Fibroblast of lung (primary cell): ENCODE results near the gene PLEKHG1.

Experiments used
- EZH2 ChIP-seq: IDR thresholded peaks from 2 replicates; pipeline ENCODE4 v1.5.1; 2012; ENCODE audit warnings: low read length, control low read depth, mild to moderate bottlenecking; ENCODE audit errors: missing control alignments
- TF ChIP-seq, protein P1 (sequence below), 2 donors: IDR thresholded peaks in 1 of 2; conservative IDR thresholded peaks in 1 of 2; 1 replicate in 1 of 2; 2 replicates in 1 of 2; pipeline ENCODE4 v1.5.1; 2011 to 2012; ENCODE audit warnings: low read length in 2 of 2, control low read depth in 1 of 2, inconsistent platforms in 1 of 2, low read depth in 1 of 2, mild to moderate bottlenecking in 1 of 2

DNA sequence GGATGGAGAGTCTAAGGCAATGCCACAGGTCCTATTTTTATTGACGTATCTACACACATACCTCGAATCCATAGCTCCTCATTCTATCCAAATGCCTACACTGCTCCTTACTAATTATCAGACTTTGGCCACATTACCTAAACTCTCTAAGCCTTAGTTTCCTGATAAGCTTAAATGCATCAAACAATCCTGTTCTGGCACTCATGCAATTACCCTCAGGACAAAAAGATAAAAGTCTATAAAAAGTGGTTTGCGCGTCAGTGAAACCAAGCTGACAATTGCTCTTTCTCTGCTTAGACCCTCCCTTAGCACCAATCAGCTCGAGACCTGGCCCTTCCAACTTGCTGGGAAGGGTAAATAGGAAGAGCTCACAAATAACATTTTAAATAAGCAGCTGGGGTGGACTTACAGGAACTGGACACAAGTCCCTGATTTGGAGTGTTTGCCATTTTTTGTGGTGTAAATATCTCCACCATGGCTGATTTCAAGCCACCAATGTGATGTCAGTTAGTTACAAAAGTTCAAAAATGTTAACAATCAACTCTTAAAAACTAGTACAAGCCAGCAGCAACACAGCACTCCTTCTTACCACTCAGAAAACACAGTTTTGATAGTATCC is 7.2 kb upstream of the PLEKHG1 start:
- TF ChIP-seq, protein P1, sequence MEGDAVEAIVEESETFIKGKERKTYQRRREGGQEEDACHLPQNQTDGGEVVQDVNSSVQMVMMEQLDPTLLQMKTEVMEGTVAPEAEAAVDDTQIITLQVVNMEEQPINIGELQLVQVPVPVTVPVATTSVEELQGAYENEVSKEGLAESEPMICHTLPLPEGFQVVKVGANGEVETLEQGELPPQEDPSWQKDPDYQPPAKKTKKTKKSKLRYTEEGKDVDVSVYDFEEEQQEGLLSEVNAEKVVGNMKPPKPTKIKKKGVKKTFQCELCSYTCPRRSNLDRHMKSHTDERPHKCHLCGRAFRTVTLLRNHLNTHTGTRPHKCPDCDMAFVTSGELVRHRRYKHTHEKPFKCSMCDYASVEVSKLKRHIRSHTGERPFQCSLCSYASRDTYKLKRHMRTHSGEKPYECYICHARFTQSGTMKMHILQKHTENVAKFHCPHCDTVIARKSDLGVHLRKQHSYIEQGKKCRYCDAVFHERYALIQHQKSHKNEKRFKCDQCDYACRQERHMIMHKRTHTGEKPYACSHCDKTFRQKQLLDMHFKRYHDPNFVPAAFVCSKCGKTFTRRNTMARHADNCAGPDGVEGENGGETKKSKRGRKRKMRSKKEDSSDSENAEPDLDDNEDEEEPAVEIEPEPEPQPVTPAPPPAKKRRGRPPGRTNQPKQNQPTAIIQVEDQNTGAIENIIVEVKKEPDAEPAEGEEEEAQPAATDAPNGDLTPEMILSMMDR (conservative IDR thresholded peaks at IDR 0.05 in 1 of 2, IDR thresholded peaks at IDR 0.05 in 1 of 2; ENCODE audit: low read depth in 1 of 2, low read length in 2 of 2): no peak
- no peak for TF ChIP-seq EZH2
